Right atrium auricular region (tissue), 2 donors: ENCODE results near the gene RFX8. TPM values are rescaled to one million over a fixed set of nuclear protein-coding genes. Genes with fewer than 3 reads are reported as not detected.

Experiments used
- DNase-seq: peaks from one replicate; pipeline ENCODE4 v3.0.0-alpha.2; 2019; ENCODE audit warnings: low spot score
- H3K27ac ChIP-seq, 2 donors: fragments of 200-600 bp; sonication (generic); 1 replicate in 1 of 2; 2 replicates in 1 of 2; pipeline ENCODE4 v1.5.1; 2016 to 2019
- H3K27me3 ChIP-seq, 2 donors: fragments of 200-600 bp; sonication (generic); one replicate each; pipeline versions ENCODE4 v1.5.1 to v1.6.0; 2017 to 2019
- H3K36me3 ChIP-seq: fragments of 200-600 bp; sonication (generic); one replicate; pipeline ENCODE4 v1.5.1; 2016
- H3K4me1 ChIP-seq, 2 donors: fragments of 200-600 bp; sonication (generic); one replicate each; pipeline versions ENCODE4 v1.5.1 to v1.6.0; 2017 to 2019
- H3K4me3 ChIP-seq, 2 donors: fragments of 200-600 bp; sonication (generic); 1 replicate in 1 of 2; 2 replicates in 1 of 2; pipeline ENCODE4 v1.5.1; 2017 to 2019; ENCODE audit warnings: mild to moderate bottlenecking in 1 of 2, moderate library complexity in 1 of 2
- H3K9me3 ChIP-seq, 2 donors: fragments of 200-600 bp; sonication (generic); one replicate each; pipeline ENCODE4 v1.5.1; 2019
- total RNA-seq, 2 donors: library from RNA; depleted of rRNA; stranded (reverse); fragments of >200 nt; gene quantifications; one replicate each; pipeline ENCODE4 v1.1.0, GENCODE V29; 2016
- TF ChIP-seq, protein P1 (sequence below), 2 donors: fragments of 200-600 bp; sonication (generic); IDR thresholded peaks; one replicate each; pipeline ENCODE4 v1.5.1; 2019; ENCODE audit warnings: antibody characterized with exemption in 2 of 2

The RFX8 gene
- under 1 TPM in 1 of 2 donors, not detected in 1; 0.35 TPM for total RNA-seq

DNA sequence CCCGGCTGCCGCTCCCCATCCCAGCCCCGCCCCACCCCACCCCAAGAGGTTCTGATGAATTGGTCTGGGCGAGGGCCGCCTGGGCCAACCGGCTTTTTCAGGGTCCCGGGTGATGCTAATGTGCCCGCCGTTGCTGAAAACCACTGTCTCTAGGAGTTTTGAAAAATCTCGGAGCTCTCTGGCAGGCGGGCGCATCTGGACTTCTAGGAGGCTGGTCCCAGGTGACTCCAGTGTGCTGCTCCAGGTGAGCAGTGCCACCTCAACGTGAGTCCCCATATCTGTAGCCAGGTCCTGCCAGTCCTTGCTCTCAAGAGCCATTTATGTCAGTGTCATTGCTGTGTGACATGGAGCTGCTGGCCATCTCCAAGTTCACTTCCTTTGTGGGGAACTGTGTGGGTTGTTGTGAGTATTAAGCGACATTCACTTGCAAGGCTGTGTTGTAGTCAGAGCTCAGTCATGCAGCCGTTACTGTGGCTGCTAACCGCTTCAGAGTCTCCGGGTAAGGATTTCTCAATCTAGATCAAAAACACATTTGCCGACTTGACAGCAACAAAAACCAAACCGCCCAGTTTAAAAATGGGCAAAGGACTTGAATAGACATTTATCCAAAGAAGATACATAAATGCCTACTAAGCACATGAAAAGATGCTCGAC lies at the start of gene RFX8:
Gene RFX8, minus strand, starts transcription at position 382 of the 654 bp plus-strand sequence. CDS start 8,264 bp downstream, outside the sequence.
- Histone ChIP-seq H3K4me1 (peaks cover 0 to 12% of the 10 kb centered on the region in 2 donors), H3K9me3 (no peaks in the 10 kb centered on the region), H3K27me3 (no peaks in the 10 kb centered on the region), H3K27ac (peak within 1 kb of the TSS; percentile 61 to 68), H3K36me3 (no peaks in the 10 kb centered on the region), H3K4me3 (peak within 1 kb of the TSS; percentile 43 to 68)
- DNase-seq, result no peak
- TF ChIP-seq, protein P1, sequence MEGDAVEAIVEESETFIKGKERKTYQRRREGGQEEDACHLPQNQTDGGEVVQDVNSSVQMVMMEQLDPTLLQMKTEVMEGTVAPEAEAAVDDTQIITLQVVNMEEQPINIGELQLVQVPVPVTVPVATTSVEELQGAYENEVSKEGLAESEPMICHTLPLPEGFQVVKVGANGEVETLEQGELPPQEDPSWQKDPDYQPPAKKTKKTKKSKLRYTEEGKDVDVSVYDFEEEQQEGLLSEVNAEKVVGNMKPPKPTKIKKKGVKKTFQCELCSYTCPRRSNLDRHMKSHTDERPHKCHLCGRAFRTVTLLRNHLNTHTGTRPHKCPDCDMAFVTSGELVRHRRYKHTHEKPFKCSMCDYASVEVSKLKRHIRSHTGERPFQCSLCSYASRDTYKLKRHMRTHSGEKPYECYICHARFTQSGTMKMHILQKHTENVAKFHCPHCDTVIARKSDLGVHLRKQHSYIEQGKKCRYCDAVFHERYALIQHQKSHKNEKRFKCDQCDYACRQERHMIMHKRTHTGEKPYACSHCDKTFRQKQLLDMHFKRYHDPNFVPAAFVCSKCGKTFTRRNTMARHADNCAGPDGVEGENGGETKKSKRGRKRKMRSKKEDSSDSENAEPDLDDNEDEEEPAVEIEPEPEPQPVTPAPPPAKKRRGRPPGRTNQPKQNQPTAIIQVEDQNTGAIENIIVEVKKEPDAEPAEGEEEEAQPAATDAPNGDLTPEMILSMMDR (IDR thresholded peaks at IDR 0.05), result no peak

DNA sequence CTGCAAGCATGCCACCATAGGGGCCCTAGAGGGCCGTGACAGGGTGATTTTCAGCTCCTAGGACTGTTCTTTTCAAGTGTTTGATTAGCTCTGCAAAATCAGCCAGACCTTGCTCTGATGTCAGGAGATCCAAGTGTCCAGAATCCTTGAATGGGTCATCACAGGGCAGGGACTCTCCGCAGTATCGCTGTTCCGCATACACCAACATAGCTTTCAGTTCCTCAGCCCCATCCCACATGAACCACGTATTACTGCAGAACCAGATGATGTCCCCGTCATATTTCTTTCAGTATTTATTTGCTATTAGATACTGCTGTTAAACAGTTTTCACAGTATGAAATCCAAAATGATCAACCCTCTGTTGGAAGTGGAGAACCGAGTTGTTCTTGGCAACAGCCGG lies 46.6 kb upstream of the RFX8 start:
- TF ChIP-seq, protein P1 (IDR thresholded peaks at IDR 0.05), result no peak
- no peak for DNase-seq
- Histone ChIP-seq H3K4me1 (peaks cover 0 to 13% of the 10 kb centered on the region in 2 donors), H3K27me3 (no peaks in the 10 kb centered on the region), H3K9me3 (no peaks in the 10 kb centered on the region), H3K36me3 (no peaks in the 10 kb centered on the region), H3K4me3 (no peak overlapping the region), H3K27ac (no peak overlapping the region)

DNA sequence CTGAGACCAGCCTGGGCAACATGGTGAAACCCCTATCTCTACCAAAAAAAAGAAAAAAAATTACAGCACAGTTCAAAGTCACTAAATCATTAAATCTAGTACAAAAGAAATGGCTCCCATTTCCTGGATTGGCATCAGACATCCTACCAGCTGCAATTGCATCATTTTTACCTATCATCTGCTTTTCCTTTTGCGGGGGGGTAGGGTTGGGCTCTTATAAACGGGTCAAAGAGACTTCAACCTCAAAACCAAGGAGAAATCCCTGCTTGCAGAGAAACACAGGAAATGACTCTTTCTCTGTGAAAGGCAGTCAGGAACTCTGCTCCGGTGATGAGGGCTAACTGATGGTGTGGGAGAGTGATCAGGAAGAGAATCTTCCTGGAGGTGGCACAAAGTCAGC lies 45.3 kb upstream of the RFX8 start:
- no peak for DNase-seq
- no peaks in the 10 kb centered on the region for H3K9me3 ChIP-seq
- TF ChIP-seq, protein P1 (IDR thresholded peaks at IDR 0.05), result no peak
- H3K27ac ChIP-seq, result no peak overlapping the region
- H3K4me3 ChIP-seq, result no peak overlapping the region
- H3K36me3 ChIP-seq, result no peaks in the 10 kb centered on the region
- H3K4me1 ChIP-seq, result peaks cover 0 to 18% of the 10 kb centered on the region in 2 donors
- no peaks in the 10 kb centered on the region for H3K27me3 ChIP-seq

DNA sequence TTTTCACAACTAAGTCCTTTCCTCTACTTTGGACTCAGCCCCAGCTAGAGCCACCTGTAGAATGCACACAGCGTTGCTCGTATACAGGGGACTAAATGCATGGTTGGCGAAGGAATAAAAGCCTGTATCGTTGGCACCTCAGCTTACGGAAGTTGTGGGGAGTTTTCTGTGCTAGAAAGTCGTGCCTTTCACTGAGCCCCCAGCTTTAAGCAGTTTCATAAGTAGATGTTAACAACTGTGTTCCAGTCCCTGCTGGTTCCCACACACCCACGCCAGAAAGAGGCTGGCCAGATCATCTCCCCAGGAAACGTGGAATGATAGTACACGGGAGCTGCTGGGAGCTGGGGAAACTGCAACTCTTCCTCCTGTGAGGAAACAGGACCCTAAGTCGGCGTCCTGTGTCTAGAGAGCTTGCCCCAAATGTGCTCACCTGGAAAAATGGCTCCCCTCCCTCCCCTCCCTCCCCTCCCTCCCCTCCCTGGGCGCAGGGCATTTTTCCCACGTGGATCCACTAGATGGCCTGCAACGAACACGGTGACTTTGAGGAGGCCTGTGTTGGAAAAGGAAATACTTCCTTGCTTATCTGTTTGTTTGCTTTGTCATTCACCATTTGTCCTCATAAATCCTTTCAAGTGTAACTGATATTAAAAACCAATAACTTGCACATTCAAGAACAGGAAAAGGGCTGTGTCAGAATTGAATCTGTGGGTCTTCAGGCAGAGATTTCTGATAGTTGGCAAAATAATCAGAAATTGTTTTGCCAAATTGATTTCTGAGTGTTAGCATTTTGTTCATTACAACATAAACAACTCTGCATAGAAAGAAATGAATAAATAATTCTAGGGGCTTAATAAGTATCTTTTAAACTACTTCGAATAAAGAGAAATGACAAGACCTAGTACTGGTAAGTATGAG lies 43.9 kb upstream of the RFX8 start:
- DNase-seq, result no peak
- H3K27me3 ChIP-seq, result no peaks in the 10 kb centered on the region
- TF ChIP-seq, protein P1 (IDR thresholded peaks at IDR 0.05), result peak; percentile 29 to 65
- H3K27ac ChIP-seq, result no peak overlapping the region
- peaks cover 0 to 21% of the 10 kb centered on the region in 2 donors for H3K4me1 ChIP-seq
- peak overlapping the region in 1 of 2 donors; percentile 3 for H3K4me3 ChIP-seq
- H3K9me3 ChIP-seq, result no peaks in the 10 kb centered on the region
- no peaks in the 10 kb centered on the region for H3K36me3 ChIP-seq

DNA sequence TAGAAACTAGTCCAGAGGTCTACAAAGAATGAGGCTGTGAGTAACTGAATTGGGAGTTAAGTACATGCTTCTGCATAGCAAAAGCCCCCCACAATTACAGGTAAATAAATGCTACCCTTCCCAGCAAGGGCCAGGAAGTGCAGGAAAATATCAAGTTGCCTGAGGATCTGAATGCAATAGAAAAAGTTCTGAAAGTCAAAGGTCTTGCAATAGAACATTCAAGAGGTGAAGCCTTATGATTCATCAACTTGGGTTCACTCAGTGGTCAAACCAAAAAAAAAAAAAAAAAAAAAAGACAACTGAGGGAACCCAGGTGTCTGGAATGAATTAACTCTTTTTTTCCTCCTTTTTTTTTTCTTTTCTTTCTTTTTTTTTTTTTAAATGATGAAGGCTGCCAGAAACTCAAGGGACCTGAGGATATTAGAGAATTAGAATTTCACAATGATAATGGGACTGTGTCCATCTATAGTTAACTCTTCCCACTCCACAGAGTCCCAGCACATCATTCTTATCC lies 42.9 kb upstream of the RFX8 start:
- H3K4me3 ChIP-seq, result no peak overlapping the region
- TF ChIP-seq, protein P1 (IDR thresholded peaks at IDR 0.05), result no peak
- no peaks in the 10 kb centered on the region for H3K27me3 ChIP-seq
- peaks cover 0 to 21% of the 10 kb centered on the region in 2 donors for H3K4me1 ChIP-seq
- DNase-seq, result no peak
- no peaks in the 10 kb centered on the region for H3K36me3 ChIP-seq
- H3K27ac ChIP-seq, result no peak overlapping the region
- no peaks in the 10 kb centered on the region for H3K9me3 ChIP-seq
